ENCODE measurements around the gene GMDS. TPM values are rescaled to one million over a fixed set of nuclear protein-coding genes. Genes with fewer than 3 reads are reported as not detected.

Gene GMDS
- total RNA-seq, 4 donors from 2014 or later = 3.4 to 7.2 (median 4.6) TPM

DNA sequence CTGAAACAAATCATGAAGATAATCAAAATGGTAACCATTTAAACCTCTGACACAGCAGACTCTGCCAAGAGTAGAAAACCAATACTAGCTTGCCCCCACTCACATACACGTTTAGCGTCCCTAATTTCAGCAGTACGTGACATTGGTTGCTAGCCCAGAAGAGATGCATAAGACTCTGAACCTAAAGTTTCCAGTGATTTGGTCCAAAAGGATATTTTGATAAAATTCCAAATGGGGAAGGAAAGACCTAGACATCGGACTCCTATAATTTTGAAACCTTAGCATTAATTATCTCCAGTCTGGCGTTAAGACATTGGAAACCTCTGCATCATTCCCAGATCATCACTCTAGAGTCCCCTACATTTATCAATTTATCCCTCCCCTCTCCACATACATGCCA lies 98.1 kb downstream of the GMDS start:
- ATAC-seq = no peak

DNA sequence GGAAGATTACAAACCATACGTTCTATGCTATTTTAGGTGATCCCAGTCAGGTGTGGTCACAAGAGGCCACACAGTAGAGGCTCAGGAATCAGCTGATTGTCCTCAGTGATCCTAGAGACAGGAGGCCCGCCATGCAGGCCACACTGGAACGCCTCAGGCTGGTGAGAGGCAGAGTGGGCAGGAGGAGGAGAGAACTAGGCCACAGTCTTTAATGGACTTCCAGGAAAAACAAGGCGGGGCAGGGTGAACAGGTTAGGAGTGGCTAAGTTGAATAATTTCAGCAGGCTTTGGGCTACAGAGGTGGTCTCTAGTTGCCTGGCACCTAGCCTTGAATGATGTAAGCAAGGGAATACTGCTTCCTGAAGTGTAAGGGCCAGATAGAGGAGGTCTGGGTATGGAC lies 101.2 kb downstream of the GMDS start:
- Histone ChIP-seq H3K4me3 (no peak overlapping the region), H3K27me3 (no peaks in the 10 kb centered on the region), H3K27ac (no peak overlapping the region), H3K36me3 (no peaks in the 10 kb centered on the region), H3K9me3 (no peaks in the 10 kb centered on the region), H3K4me1 (no peaks in the 10 kb centered on the region)
- ATAC-seq (no peak), DNase-seq (no peak)
- in situ Hi-C loops (cut with MboI; ENCODE audit: low sequenced_read_pairs in 4 of 4) = no loop called here
- intact Hi-C loops (cut with DNase I; ENCODE audit: low total_unique reads) = no loop called here
- TF ChIP-seq, protein P1, sequence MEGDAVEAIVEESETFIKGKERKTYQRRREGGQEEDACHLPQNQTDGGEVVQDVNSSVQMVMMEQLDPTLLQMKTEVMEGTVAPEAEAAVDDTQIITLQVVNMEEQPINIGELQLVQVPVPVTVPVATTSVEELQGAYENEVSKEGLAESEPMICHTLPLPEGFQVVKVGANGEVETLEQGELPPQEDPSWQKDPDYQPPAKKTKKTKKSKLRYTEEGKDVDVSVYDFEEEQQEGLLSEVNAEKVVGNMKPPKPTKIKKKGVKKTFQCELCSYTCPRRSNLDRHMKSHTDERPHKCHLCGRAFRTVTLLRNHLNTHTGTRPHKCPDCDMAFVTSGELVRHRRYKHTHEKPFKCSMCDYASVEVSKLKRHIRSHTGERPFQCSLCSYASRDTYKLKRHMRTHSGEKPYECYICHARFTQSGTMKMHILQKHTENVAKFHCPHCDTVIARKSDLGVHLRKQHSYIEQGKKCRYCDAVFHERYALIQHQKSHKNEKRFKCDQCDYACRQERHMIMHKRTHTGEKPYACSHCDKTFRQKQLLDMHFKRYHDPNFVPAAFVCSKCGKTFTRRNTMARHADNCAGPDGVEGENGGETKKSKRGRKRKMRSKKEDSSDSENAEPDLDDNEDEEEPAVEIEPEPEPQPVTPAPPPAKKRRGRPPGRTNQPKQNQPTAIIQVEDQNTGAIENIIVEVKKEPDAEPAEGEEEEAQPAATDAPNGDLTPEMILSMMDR (IDR thresholded peaks at IDR 0.05 in 4 of 5, conservative IDR thresholded peaks at IDR 0.05 in 1 of 5) = no peak
- no peak for TF ChIP-seq POLR2A (IDR thresholded peaks at IDR 0.05)

More for the DNA sequence above, 98.1 kb downstream of the GMDS start:
- DNase-seq = no peak
- intact Hi-C loops (cut with DNase I; ENCODE audit: low total_unique reads) (no loop called here), in situ Hi-C loops (cut with MboI; ENCODE audit: low sequenced_read_pairs in 4 of 4) (no loop called here)
- Histone ChIP-seq H3K27me3 (no peaks in the 10 kb centered on the region), H3K4me3 (no peak overlapping the region), H3K27ac (no peak overlapping the region), H3K9me3 (no peaks in the 10 kb centered on the region), H3K36me3 (no peaks in the 10 kb centered on the region), H3K4me1 (no peaks in the 10 kb centered on the region)
- TF ChIP-seq, protein P1 (IDR thresholded peaks at IDR 0.05 in 4 of 5, conservative IDR thresholded peaks at IDR 0.05 in 1 of 5) = no peak
- no peak for TF ChIP-seq POLR2A (IDR thresholded peaks at IDR 0.05)

DNA sequence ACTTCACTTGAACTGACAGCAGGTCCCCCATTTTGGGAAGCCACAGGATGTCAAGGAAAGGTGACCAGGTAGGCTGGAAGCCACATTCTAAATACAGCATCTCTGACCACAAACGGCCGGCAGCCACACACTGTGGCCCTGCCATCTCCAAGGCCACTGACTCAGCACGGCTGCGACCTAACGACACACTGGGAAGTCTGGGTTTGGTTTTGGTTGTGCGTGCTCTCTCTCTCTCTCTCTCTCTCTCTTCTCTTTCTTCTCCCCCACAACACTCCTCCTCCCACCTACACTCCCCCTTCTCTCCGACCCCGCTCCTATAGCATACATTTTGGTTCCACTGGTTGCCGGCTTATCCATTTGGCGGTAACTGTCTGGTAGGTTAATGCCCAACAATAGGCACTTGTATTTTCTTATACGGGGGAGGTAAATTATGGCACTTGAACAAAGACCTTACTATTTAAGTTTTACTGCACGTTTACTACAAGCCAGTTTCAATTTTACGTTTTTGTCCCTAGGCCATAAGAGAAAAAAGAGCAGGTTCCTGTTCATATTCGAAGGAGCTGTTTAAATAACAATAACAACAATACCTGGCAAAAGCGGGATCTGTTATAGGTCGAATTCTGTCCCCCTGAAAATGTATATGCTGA lies 103.6 kb downstream of the GMDS start:
- no peak overlapping the region for H3K27ac ChIP-seq
- TF ChIP-seq, protein P1 (IDR thresholded peaks at IDR 0.05 in 4 of 5, conservative IDR thresholded peaks at IDR 0.05 in 1 of 5) = no peak
- TF ChIP-seq POLR2A (IDR thresholded peaks at IDR 0.05) = no peak
- no peaks in the 10 kb centered on the region for H3K9me3 ChIP-seq
- intact Hi-C loops (cut with DNase I; ENCODE audit: low total_unique reads) = no loop called here
- H3K27me3 ChIP-seq = no peaks in the 10 kb centered on the region
- DNase-seq (no peak), ATAC-seq (no peak)
- in situ Hi-C loops (cut with MboI; ENCODE audit: low sequenced_read_pairs in 4 of 4) = no loop called here
- H3K4me1 ChIP-seq = no peaks in the 10 kb centered on the region
- H3K4me3 ChIP-seq = no peak overlapping the region
- no peaks in the 10 kb centered on the region for H3K36me3 ChIP-seq

DNA sequence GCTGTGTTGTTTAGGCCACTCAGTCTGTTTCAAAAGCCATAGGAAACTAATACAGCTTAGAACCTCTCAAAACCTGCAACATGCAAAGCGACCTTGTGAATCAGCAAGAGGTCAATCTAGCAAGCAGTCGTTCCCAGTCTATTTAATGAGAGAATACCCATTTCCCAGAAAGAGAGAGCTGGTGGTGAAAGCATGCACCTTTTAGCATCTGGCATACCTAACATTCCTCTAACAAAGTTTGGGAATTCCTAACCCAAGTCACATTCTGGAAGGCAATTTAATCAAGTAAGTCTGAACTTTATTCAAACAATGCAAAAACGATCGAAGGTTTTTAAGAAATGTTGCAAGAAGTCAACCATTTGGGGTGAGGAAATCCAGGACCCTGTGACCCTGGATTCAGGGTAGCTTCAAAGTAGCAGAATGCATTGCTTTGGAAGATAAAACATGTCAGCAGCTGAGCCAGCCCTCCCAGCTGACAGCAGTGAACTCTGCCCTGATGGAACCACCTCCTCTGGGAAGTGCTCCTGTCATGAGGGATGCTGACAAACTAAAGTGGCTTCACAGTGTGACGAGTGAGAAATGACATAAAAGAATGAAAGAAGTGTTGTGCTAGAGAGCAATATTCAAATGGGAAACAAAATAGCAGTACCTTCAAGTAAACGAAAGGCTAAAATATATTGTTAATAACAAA lies 104.8 kb downstream of the GMDS start:
- Histone ChIP-seq H3K4me1 (no peaks in the 10 kb centered on the region), H3K9me3 (no peaks in the 10 kb centered on the region), H3K4me3 (no peak overlapping the region), H3K27me3 (no peaks in the 10 kb centered on the region), H3K27ac (no peak overlapping the region), H3K36me3 (no peaks in the 10 kb centered on the region)
- intact Hi-C loops (cut with DNase I; ENCODE audit: low total_unique reads) (no loop called here), in situ Hi-C loops (cut with MboI; ENCODE audit: low sequenced_read_pairs in 4 of 4) (no loop called here)
- DNase-seq (no peak), ATAC-seq (no peak)
- TF ChIP-seq POLR2A (IDR thresholded peaks at IDR 0.05) = no peak
- TF ChIP-seq, protein P1 (IDR thresholded peaks at IDR 0.05 in 4 of 5, conservative IDR thresholded peaks at IDR 0.05 in 1 of 5) = no peak

Measured in gastrocnemius medialis (tissue), 4 donors.